Esophagus muscularis mucosa (tissue), 4 donors: ENCODE data around the gene NPTX1. TPM values are rescaled to one million over a fixed set of nuclear protein-coding genes. Genes with fewer than 3 reads are reported as not detected.

Source experiments
- DNase-seq: peaks from one replicate; pipeline ENCODE4 v3.0.0-alpha.2; 2017; ENCODE audit errors: extremely low spot score
- H3K27ac ChIP-seq, 4 donors: fragments of 200-600 bp; sonication (generic); replicated peaks in 1 of 4; 1 replicate in 3 of 4; 2 replicates in 1 of 4; pipeline ENCODE4 v1.5.1; 2016 to 2019; ENCODE audit warnings: mild to moderate bottlenecking in 1 of 4
- H3K27me3 ChIP-seq, 4 donors: fragments of 200-600 bp; sonication (generic); one replicate each; pipeline versions ENCODE4 v1.5.1 to v1.6.0; 2016 to 2019
- H3K36me3 ChIP-seq, 4 donors: fragments of 200-600 bp; sonication (generic); one replicate each; pipeline ENCODE4 v1.5.1; 2016 to 2019
- H3K4me1 ChIP-seq, 4 donors: fragments of 200-600 bp; sonication (generic); one replicate each; pipeline ENCODE4 v1.5.1; 2016 to 2019
- H3K4me3 ChIP-seq, 4 donors: fragments of 200-600 bp; sonication (generic); 1 replicate in 2 of 4; 2 replicates in 2 of 4; pipeline ENCODE4 v1.5.1; 2016 to 2019; ENCODE audit warnings: mild to moderate bottlenecking in 4 of 4, moderate library complexity in 1 of 4
- H3K9me3 ChIP-seq, 4 donors: fragments of 200-600 bp; sonication (generic); 1 replicate in 3 of 4; 2 replicates in 1 of 4; pipeline ENCODE4 v1.5.1; 2016 to 2019
- CTCF ChIP-seq, 3 experiments: fragments of 200-600 bp in 2 of 3; fragments of 450-650 bp in 1 of 3; sonication (generic) in 2 of 3; IDR thresholded peaks; one replicate each; pipeline ENCODE4 v1.5.1; 2017 to 2019; ENCODE audit warnings: antibody characterized with exemption in 3 of 3, mild to moderate bottlenecking in 2 of 3, moderate library complexity in 1 of 3
- EP300 ChIP-seq: sonication (generic); formaldehyde crosslinking; IDR thresholded peaks from one replicate; pipeline ENCODE4 v1.6.1; 2017; ENCODE audit warnings: antibody characterized with exemption
- POLR2A ChIP-seq: fragments of 450-650 bp; IDR thresholded peaks from one replicate; pipeline ENCODE4 v1.6.1; 2017; ENCODE audit warnings: antibody characterized with exemption, moderate library complexity, mild to moderate bottlenecking, low read depth
- POLR2AphosphoS5 ChIP-seq, 2 donors: sonication (generic); formaldehyde crosslinking; IDR thresholded peaks; one replicate each; pipeline ENCODE4 v1.6.1; 2017; ENCODE audit warnings: antibody characterized with exemption in 2 of 2
- WGBS: methylation state at CpG from one replicate; pipeline ENCODE4 v1.1.5; 2018; 5-methylcytosine and 5-hydroxymethylcytosine counted together
- intact Hi-C: fragments of 100-400 bp; cut with DNase I; formaldehyde crosslinking; loops from one replicate; pipeline ENCODE4 v1.15.1; 2023
- total RNA-seq, 4 donors: library from RNA; depleted of rRNA; stranded (reverse); fragments of >200 nt; gene quantifications; one replicate each; pipeline versions ENCODE4 v1.1.0 to v1.2.1, GENCODE V29; 2016

The NPTX1 gene
- total RNA-seq, 4 donors from 2014 or later = 0.42 to 5.5 (median 4.1) TPM

- Histone ChIP-seq H3K27ac (no peak overlapping the region), H3K4me3 (no peak overlapping the region), H3K9me3 (no peaks in the 10 kb centered on the region), H3K27me3 (peaks cover 0 to 32% (median 0%) of the 10 kb centered on the region in 4 donors), H3K36me3 (no peaks in the 10 kb centered on the region), H3K4me1 (no peaks in the 10 kb centered on the region)
- intact Hi-C loops = no loop called here
- no peak for TF ChIP-seq EP300
- no peak for TF ChIP-seq POLR2A
- DNase-seq = no peak
- WGBS = 74% methylated on average over 15 of the region's 17 CpGs
Measured at GRCh38 chr17:80516171-80516932, 39.9 kb upstream of the NPTX1 start.

GRCh38 chr17:80513892-80514291 is 37.5 kb upstream of the NPTX1 start:
- Histone ChIP-seq H3K4me3 (no peak overlapping the region), H3K4me1 (no peaks in the 10 kb centered on the region), H3K9me3 (no peaks in the 10 kb centered on the region), H3K27me3 (peaks cover 0 to 45% (median 0%) of the 10 kb centered on the region in 4 donors), H3K36me3 (no peaks in the 10 kb centered on the region), H3K27ac (no peak overlapping the region)
- TF ChIP-seq POLR2A (no peak), POLR2AphosphoS5 (IDR thresholded peaks at IDR 0.05) (no peak), EP300 (no peak), CTCF (IDR thresholded peaks at IDR 0.05) (no peak)
- no peak for DNase-seq
- 72% methylated on average over 10 of the region's 10 CpGs for WGBS
- intact Hi-C loops = no loop called here

- Histone ChIP-seq H3K36me3 (no peaks in the 10 kb centered on the region), H3K9me3 (no peaks in the 10 kb centered on the region), H3K4me1 (no peaks in the 10 kb centered on the region), H3K27me3 (peaks cover 0 to 51% (median 0%) of the 10 kb centered on the region in 4 donors), H3K4me3 (no peak overlapping the region), H3K27ac (no peak overlapping the region)
- intact Hi-C loops = no loop called here
- 91% methylated on average over 16 of the region's 16 CpGs for WGBS
- TF ChIP-seq CTCF (IDR thresholded peaks at IDR 0.05) (no peak), POLR2AphosphoS5 (IDR thresholded peaks at IDR 0.05) (no peak), POLR2A (no peak), EP300 (no peak)
- no peak for DNase-seq
Measured at GRCh38 chr17:80513201-80513600, 36.8 kb upstream of the NPTX1 start.

- Histone ChIP-seq H3K27me3 (peaks cover 0 to 50% (median 0%) of the 10 kb centered on the region in 4 donors), H3K4me3 (no peak overlapping the region), H3K4me1 (no peaks in the 10 kb centered on the region), H3K36me3 (no peaks in the 10 kb centered on the region), H3K27ac (no peak overlapping the region), H3K9me3 (no peaks in the 10 kb centered on the region)
- no peak for TF ChIP-seq EP300
- TF ChIP-seq CTCF (IDR thresholded peaks at IDR 0.05) = no peak
- no peak for TF ChIP-seq POLR2AphosphoS5 (IDR thresholded peaks at IDR 0.05)
- TF ChIP-seq POLR2A = no peak
- DNase-seq = no peak
- intact Hi-C loops = no loop called here
- WGBS = 81% methylated on average over 15 of the region's 15 CpGs
Measured at GRCh38 chr17:80512233-80512632, 35.8 kb upstream of the NPTX1 start.

GRCh38 chr17:80511222-80512180 is 35.1 kb upstream of the NPTX1 start:
- Histone ChIP-seq H3K27me3 (peaks cover 0 to 52% (median 1%) of the 10 kb centered on the region in 4 donors), H3K4me1 (no peaks in the 10 kb centered on the region), H3K36me3 (no peaks in the 10 kb centered on the region), H3K4me3 (no peak overlapping the region), H3K27ac (no peak overlapping the region), H3K9me3 (no peaks in the 10 kb centered on the region)
- WGBS = 54% methylated on average over 18 of the region's 18 CpGs
- no peak for DNase-seq
- intact Hi-C loops = no loop called here
- TF ChIP-seq POLR2A (no peak), POLR2AphosphoS5 (IDR thresholded peaks at IDR 0.05) (no peak), CTCF (IDR thresholded peaks at IDR 0.05) (no peak), EP300 (no peak)
